Neural cell (in vitro differentiated cells): ENCODE measurements around the gene ASCL2.

Experiments
- EP300 ChIP-seq: fragments of 450-650 bp; conservative IDR thresholded peaks from 2 replicates; pipeline ENCODE4 v1.6.1; 2014; ENCODE audit warnings: antibody characterized with exemption, mild to moderate bottlenecking, moderate library complexity; ENCODE audit not compliant: poor library complexity, severe bottlenecking
- EZH2 ChIP-seq: fragments of 200-600, 300-800 bp; shearing (Covaris generic), sonication (generic); IDR thresholded peaks from 2 replicates; pipeline ENCODE4 v1.6.1; 2014; ENCODE audit warnings: antibody characterized with exemption, low read length, borderline replicate concordance, mild to moderate bottlenecking; ENCODE audit not compliant: insufficient read depth, poor library complexity, severe bottlenecking
- MXI1 ChIP-seq: fragments of 450-650 bp; conservative IDR thresholded peaks from 2 replicates; pipeline ENCODE4 v1.6.1; 2014; ENCODE audit warnings: antibody characterized with exemption, mild to moderate bottlenecking; ENCODE audit not compliant: poor library complexity, severe bottlenecking
- POLR2AphosphoS5 ChIP-seq: IDR thresholded peaks from 2 replicates; pipeline ENCODE4 v1.6.1; 2012
- RAD21 ChIP-seq: fragments of 450-650 bp; conservative IDR thresholded peaks from 2 replicates; pipeline ENCODE4 v1.6.1; 2014; ENCODE audit warnings: antibody characterized with exemption, mild to moderate bottlenecking, moderate library complexity
- SMC3 ChIP-seq: fragments of 450-650 bp; conservative IDR thresholded peaks from 2 replicates; pipeline ENCODE4 v1.6.1; 2014; ENCODE audit warnings: antibody characterized with exemption, mild to moderate bottlenecking, moderate library complexity; ENCODE audit not compliant: poor library complexity
- TF ChIP-seq, protein P1 (sequence below): fragments of 450-650 bp; IDR thresholded peaks from 2 replicates; pipeline ENCODE4 v1.5.1; 2014; ENCODE audit warnings: antibody characterized with exemption, mild to moderate bottlenecking, moderate library complexity; ENCODE audit not compliant: poor library complexity, severe bottlenecking
- TF ChIP-seq, protein P2 (sequence below): IDR thresholded peaks from 2 replicates; pipeline ENCODE4 v1.6.1; 2012; ENCODE audit warnings: borderline replicate concordance

GRCh38 chr11:2316169-2316962 is 46.0 kb upstream of the ASCL2 start:
- TF ChIP-seq, protein P1, sequence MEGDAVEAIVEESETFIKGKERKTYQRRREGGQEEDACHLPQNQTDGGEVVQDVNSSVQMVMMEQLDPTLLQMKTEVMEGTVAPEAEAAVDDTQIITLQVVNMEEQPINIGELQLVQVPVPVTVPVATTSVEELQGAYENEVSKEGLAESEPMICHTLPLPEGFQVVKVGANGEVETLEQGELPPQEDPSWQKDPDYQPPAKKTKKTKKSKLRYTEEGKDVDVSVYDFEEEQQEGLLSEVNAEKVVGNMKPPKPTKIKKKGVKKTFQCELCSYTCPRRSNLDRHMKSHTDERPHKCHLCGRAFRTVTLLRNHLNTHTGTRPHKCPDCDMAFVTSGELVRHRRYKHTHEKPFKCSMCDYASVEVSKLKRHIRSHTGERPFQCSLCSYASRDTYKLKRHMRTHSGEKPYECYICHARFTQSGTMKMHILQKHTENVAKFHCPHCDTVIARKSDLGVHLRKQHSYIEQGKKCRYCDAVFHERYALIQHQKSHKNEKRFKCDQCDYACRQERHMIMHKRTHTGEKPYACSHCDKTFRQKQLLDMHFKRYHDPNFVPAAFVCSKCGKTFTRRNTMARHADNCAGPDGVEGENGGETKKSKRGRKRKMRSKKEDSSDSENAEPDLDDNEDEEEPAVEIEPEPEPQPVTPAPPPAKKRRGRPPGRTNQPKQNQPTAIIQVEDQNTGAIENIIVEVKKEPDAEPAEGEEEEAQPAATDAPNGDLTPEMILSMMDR, result no peak
- TF ChIP-seq POLR2AphosphoS5 (no peak), SMC3 (no peak), EZH2 (no peak), MXI1 (no peak), EP300 (no peak), RAD21 (no peak)
- TF ChIP-seq, protein P2, sequence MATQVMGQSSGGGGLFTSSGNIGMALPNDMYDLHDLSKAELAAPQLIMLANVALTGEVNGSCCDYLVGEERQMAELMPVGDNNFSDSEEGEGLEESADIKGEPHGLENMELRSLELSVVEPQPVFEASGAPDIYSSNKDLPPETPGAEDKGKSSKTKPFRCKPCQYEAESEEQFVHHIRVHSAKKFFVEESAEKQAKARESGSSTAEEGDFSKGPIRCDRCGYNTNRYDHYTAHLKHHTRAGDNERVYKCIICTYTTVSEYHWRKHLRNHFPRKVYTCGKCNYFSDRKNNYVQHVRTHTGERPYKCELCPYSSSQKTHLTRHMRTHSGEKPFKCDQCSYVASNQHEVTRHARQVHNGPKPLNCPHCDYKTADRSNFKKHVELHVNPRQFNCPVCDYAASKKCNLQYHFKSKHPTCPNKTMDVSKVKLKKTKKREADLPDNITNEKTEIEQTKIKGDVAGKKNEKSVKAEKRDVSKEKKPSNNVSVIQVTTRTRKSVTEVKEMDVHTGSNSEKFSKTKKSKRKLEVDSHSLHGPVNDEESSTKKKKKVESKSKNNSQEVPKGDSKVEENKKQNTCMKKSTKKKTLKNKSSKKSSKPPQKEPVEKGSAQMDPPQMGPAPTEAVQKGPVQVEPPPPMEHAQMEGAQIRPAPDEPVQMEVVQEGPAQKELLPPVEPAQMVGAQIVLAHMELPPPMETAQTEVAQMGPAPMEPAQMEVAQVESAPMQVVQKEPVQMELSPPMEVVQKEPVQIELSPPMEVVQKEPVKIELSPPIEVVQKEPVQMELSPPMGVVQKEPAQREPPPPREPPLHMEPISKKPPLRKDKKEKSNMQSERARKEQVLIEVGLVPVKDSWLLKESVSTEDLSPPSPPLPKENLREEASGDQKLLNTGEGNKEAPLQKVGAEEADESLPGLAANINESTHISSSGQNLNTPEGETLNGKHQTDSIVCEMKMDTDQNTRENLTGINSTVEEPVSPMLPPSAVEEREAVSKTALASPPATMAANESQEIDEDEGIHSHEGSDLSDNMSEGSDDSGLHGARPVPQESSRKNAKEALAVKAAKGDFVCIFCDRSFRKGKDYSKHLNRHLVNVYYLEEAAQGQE, result no peak
